IMR-90 (cell line): ENCODE measurements around the gene MRTO4. TPM values are rescaled to one million over a fixed set of nuclear protein-coding genes. Genes with fewer than 3 reads are reported as not detected.

ENCODE experiments used
- ATAC-seq: fragments of 200-7000 bp; cut with Tn5 transposase; 2 replicates; pipeline ENCODE4 v1.9.1; 2020; ENCODE audit warnings: low read depth, mild to moderate bottlenecking, moderate library complexity
- BruUV-seq: library from RNA; stranded (reverse); fragments of 400-500 nt; replicated peaks from 2 replicates; lab custom pipeline; 2021; lab: Mats Ljungman, UMichigan
- CTCF ChIA-PET: fragments of 300-600 bp; formaldehyde crosslinking; extraction: SDS; loops from one replicate; lab custom pipeline; 2021; ENCODE audit warnings: antibody characterized with exemption; lab: Yijun Ruan, JAX
- POLR2A ChIA-PET: fragments of 300-600 bp; sonication (Branson Sonifier 250); formaldehyde crosslinking; loops from one replicate; lab custom pipeline; 2022; ENCODE audit warnings: antibody characterized with exemption; ENCODE audit not compliant: unreplicated experiment; lab: Charles Lee
- DNase-seq: peaks from one replicate; pipeline ENCODE4 v3.0.0; 2013
- H2AFZ ChIP-seq: replicated peaks from 2 replicates; pipeline ENCODE3; 2013; ENCODE audit warnings: low read length, mild to moderate bottlenecking; ENCODE audit not compliant: poor library complexity
- H2AK5ac ChIP-seq: 2 replicates; pipeline ENCODE4 v1.6.1; 2013; ENCODE audit warnings: low read depth, low read length, inconsistent platforms
- H2AK9ac ChIP-seq: replicated peaks from 2 replicates; pipeline ENCODE3; 2013; ENCODE audit warnings: mild to moderate bottlenecking, low read depth, low read length, moderate library complexity; ENCODE audit not compliant: poor library complexity
- H2BK120ac ChIP-seq: 2 replicates; pipeline ENCODE4 v1.6.1; 2013; ENCODE audit warnings: low read depth, low read length, inconsistent platforms
- H2BK15ac ChIP-seq: 3 replicates; pipeline ENCODE4 v1.6.1; 2013; ENCODE audit warnings: low read depth, low read length, inconsistent platforms
- H2BK20ac ChIP-seq: 2 replicates; pipeline ENCODE4 v1.6.1; 2013; ENCODE audit warnings: low read depth, mild to moderate bottlenecking, inconsistent platforms, low read length, moderate library complexity
- H2BK5ac ChIP-seq: 2 replicates; pipeline ENCODE4 v1.6.1; 2013; ENCODE audit warnings: mild to moderate bottlenecking, low read depth, low read length, inconsistent platforms; ENCODE audit not compliant: poor library complexity, severe bottlenecking
- H3K14ac ChIP-seq: replicated peaks from 2 replicates; pipeline ENCODE4 v1.6.1; 2013; ENCODE audit warnings: low read depth, low read length, inconsistent platforms
- H3K18ac ChIP-seq: 2 replicates; pipeline ENCODE4 v1.6.1; 2013; ENCODE audit warnings: low read depth, low read length, control low read depth
- H3K23ac ChIP-seq: 2 replicates; pipeline ENCODE4 v1.6.1; 2013; ENCODE audit warnings: low read depth, low read length, inconsistent platforms
- H3K27ac ChIP-seq: 2 replicates; pipeline ENCODE4 v1.5.1; 2013; ENCODE audit warnings: mild to moderate bottlenecking, control low read depth, low read length; ENCODE audit not compliant: insufficient read depth
- H3K27me3 ChIP-seq: 2 replicates; pipeline ENCODE4 v1.6.1; 2013; ENCODE audit warnings: low read length; ENCODE audit not compliant: control insufficient read depth, insufficient read depth
- H3K36me3 ChIP-seq: 2 replicates; pipeline ENCODE4 v1.6.1; 2013; ENCODE audit warnings: low read length, mixed read lengths; ENCODE audit not compliant: control insufficient read depth, insufficient read depth
- H3K4ac ChIP-seq: 2 replicates; pipeline ENCODE4 v1.6.1; 2013; ENCODE audit warnings: low read depth, low read length, inconsistent platforms
- H3K4me1 ChIP-seq: 2 replicates; pipeline ENCODE4 v1.6.1; 2013; ENCODE audit warnings: low read length, mixed read lengths; ENCODE audit not compliant: control insufficient read depth, insufficient read depth
- H3K4me2 ChIP-seq: 2 replicates; pipeline ENCODE4 v1.6.1; 2013; ENCODE audit warnings: low read depth, mild to moderate bottlenecking, control low read depth, low read length, moderate library complexity
- H3K4me3 ChIP-seq: 2 replicates; pipeline ENCODE4 v1.5.1; 2013; ENCODE audit warnings: low read depth, mild to moderate bottlenecking, control low read depth, low read length, moderate library complexity; ENCODE audit not compliant: insufficient read depth
- H3K56ac ChIP-seq: 2 replicates; pipeline ENCODE4 v1.6.1; 2013; ENCODE audit warnings: low read length, inconsistent platforms; ENCODE audit not compliant: insufficient read depth; ENCODE audit errors: extremely low read depth
- H3K79me1 ChIP-seq, 2 experiments: 2 replicates each; pipeline ENCODE4 v1.6.1; 2013; ENCODE audit warnings: low read length in 2 of 2, inconsistent platforms in 1 of 2, low read depth in 1 of 2
- H3K9ac ChIP-seq: 2 replicates; pipeline ENCODE4 v1.6.1; 2013; ENCODE audit warnings: low read depth, low read length, control low read depth
- H3K9me1 ChIP-seq: 2 replicates; pipeline ENCODE4 v1.6.1; 2013; ENCODE audit warnings: low read length, inconsistent platforms; ENCODE audit not compliant: insufficient read depth
- H3K9me3 ChIP-seq: 2 replicates; pipeline ENCODE4 v1.6.1; 2013; ENCODE audit warnings: low read length; ENCODE audit not compliant: control insufficient read depth, insufficient read depth
- H4K20me1 ChIP-seq: 2 replicates; pipeline ENCODE4 v1.6.1; 2013; ENCODE audit warnings: low read length, inconsistent platforms; ENCODE audit not compliant: insufficient read depth
- H4K5ac ChIP-seq: 2 replicates; pipeline ENCODE4 v1.6.1; 2013; ENCODE audit warnings: mild to moderate bottlenecking, low read depth, low read length, control low read depth
- H4K8ac ChIP-seq, 2 experiments: 2 replicates each; pipeline ENCODE4 v1.6.1; 2013; ENCODE audit warnings: low read depth in 2 of 2, low read length in 2 of 2, control low read depth in 1 of 2, inconsistent platforms in 1 of 2
- H4K91ac ChIP-seq: 2 replicates; pipeline ENCODE4 v1.6.1; 2013; ENCODE audit warnings: low read depth, low read length, inconsistent platforms; ENCODE audit not compliant: insufficient read depth
- BHLHE40 ChIP-seq: fragments of 150-350 bp; IDR thresholded peaks from 2 replicates; pipeline ENCODE4 v1.6.1; 2016; ENCODE audit warnings: mild to moderate bottlenecking, low read depth, low read length
- CEBPB ChIP-seq: IDR thresholded peaks from 2 replicates; pipeline ENCODE4 v1.6.1; 2012; ENCODE audit warnings: low read depth, low read length, improper control_type of control experiment
- CHD1 ChIP-seq: IDR thresholded peaks from 2 replicates; pipeline ENCODE4 v1.6.1; 2012; ENCODE audit warnings: low read depth, low read length, improper control_type of control experiment
- MAFK ChIP-seq: IDR thresholded peaks from 2 replicates; pipeline ENCODE4 v1.6.1; 2012; ENCODE audit warnings: low read depth, low read length, improper control_type of control experiment
- MAZ ChIP-seq: IDR thresholded peaks from 2 replicates; pipeline ENCODE4 v1.6.1; 2012; ENCODE audit warnings: low read depth, mild to moderate bottlenecking, low read length, improper control_type of control experiment, moderate library complexity, borderline replicate concordance
- MXI1 ChIP-seq: IDR thresholded peaks from 2 replicates; pipeline ENCODE4 v1.6.1; 2012; ENCODE audit warnings: low read depth, mild to moderate bottlenecking, low read length, moderate library complexity, borderline replicate concordance
- NFE2L2 ChIP-seq: fragments of 150-350 bp; IDR thresholded peaks from 2 replicates; pipeline ENCODE4 v1.6.1; 2016; ENCODE audit warnings: low read depth, mild to moderate bottlenecking, low read length
- POLR2A ChIP-seq: IDR thresholded peaks from 2 replicates; pipeline ENCODE4 v1.6.1; 2012; ENCODE audit warnings: mild to moderate bottlenecking, low read depth, low read length
- RAD21 ChIP-seq: IDR thresholded peaks from 2 replicates; pipeline ENCODE4 v1.6.1; 2012; ENCODE audit warnings: low read length, improper control_type of control experiment
- RCOR1 ChIP-seq: IDR thresholded peaks from 2 replicates; pipeline ENCODE4 v1.6.1; 2012; ENCODE audit warnings: mild to moderate bottlenecking, low read length, improper control_type of control experiment; ENCODE audit not compliant: insufficient replicate concordance
- SMC3 ChIP-seq: fragments of 150-350 bp; IDR thresholded peaks from 2 replicates; pipeline ENCODE4 v1.6.1; 2016; ENCODE audit warnings: low read depth, mild to moderate bottlenecking, antibody characterized with exemption, low read length, moderate library complexity
- WGBS, 2 experiments: methylation state at CpG; one replicate each; pipeline versions ENCODE4 v1.1.5 to v1.1.7; 2013; ENCODE audit warnings: missing lambda C conversion rate in 2 of 2; ENCODE audit not compliant: insufficient read length in 1 of 2; ENCODE audit errors: extremely low coverage in 2 of 2; 5-methylcytosine and 5-hydroxymethylcytosine counted together
- dilution Hi-C: fragments of 300-500 bp; cut with HindIII; formaldehyde crosslinking; loops from one replicate; pipeline ENCODE4 v1.14.3; 2018; ENCODE audit warnings: low sequenced_read_pairs; ENCODE audit not compliant: unreplicated experiment
- in situ Hi-C: fragments of 300-500 bp; cut with MboI; formaldehyde crosslinking; loops from 3 replicates; pipeline ENCODE4 v1.14.3; 2019; ENCODE audit warnings: low sequenced_read_pairs, inconsistent platforms, mixed read lengths
- intact Hi-C: fragments of 100-400 bp; cut with micrococcal nuclease; formaldehyde crosslinking; loops from 2 replicates; pipeline ENCODE4 v1.10.0; 2022
- polyA plus RNA-seq, 3 experiments: library from polyadenylated mRNA; depleted of rRNA; stranded (reverse); fragments of >200 nt; gene quantifications; 2 replicates each; pipeline ENCODE4 v1.2.3, GENCODE V29; 2012; ENCODE audit warnings: low replicate concordance in 1 of 3
- total RNA-seq: library from RNA; depleted of rRNA; stranded (reverse); fragments of >200 nt; gene quantifications from 2 replicates; pipeline ENCODE4 v1.2.3, GENCODE V29; 2012
- TF ChIP-seq, protein P1 (sequence below): fragments of 150-350 bp; IDR thresholded peaks from 2 replicates; pipeline ENCODE4 v1.6.1; 2016; ENCODE audit warnings: low read depth, mild to moderate bottlenecking, low read length, moderate library complexity, borderline replicate concordance
- TF ChIP-seq, protein P2 (sequence below): fragments of 150-350 bp; IDR thresholded peaks from 2 replicates; pipeline ENCODE4 v1.6.1; 2017; ENCODE audit warnings: mild to moderate bottlenecking, antibody characterized with exemption, low read length, low read depth

The MRTO4 gene
- total and polyA plus RNA-seq, 2 of the 4 experiments (the other 2 are of a cell fraction), result 48.0 to 58.1 TPM

DNA sequence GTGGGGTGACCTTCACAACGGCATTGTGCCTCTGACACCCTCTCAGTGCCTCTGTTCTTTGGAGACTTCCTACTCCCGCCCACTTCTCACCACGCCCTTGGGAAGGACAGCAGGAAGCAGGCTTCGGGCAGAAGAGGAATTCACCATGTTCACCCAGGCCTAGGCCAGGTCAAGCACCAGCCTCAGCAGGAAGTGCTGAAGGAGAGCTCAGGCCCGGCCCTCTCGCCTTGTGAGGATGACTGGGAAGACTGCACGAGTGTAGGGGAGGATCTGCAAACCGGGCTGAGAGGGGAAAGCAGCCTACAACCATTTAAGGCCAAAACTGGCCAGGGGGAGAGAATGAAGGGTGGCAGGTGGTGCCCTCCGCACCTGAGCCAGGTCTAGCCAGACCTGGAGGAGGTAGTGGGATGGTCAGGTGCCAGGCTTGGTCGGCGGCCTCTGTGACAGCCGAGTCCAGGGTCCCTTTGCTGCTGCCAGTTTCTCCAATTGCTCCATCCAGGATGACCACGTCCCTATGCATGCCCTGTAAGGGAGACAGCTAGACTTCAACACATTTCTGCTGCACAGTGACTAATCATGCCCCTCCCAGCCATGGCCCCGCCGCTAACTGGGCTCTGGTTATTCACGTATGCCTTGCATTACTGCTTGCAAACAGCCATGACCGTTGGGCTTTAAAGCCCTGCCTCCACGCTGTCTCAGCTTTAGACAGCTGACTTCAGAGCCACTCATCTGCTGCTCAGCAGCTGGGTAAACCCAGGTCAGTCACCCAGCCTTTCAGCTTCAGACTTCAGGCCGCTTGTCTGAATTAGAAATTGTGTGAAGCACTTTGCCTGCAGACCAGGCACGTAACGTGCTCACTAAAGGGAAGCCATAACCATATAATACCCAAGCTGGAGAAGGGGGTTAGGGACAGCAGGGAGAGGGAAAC is 8.9 kb downstream of the MRTO4 start (continued):
- TF ChIP-seq MAZ, result peak; percentile 44; the same call in 1 of the 2 replicates
- TF ChIP-seq NFE2L2, result no peak
- TF ChIP-seq CEBPB, result peak; percentile 63; the same call in 1 of the 2 replicates

DNA sequence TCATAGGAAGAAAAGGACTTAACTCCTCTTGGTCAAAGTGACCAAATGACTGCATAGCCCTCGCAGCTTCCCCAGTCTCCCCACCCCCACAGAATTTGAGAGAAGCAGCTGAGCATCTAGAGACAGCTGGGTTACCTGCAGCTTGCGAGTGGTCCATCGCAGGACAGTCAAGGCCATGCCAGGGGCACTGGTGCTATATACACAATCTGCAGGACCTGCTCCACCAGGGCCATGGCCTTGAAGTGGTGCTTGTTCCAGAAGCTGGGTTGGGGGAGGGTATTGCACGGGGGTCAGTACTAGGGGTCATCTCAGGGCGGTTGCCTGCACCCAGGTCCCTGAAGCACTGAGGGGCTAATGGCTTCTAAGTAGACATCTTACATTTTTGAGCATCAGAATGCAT is 10.4 kb downstream of the MRTO4 start:
- Histone ChIP-seq H3K27ac (no peak overlapping the region), H2BK120ac (no peak overlapping the region), H4K20me1 (peaks cover 11% of the 10 kb centered on the region; the same call in 1 of the 2 replicates), H2BK20ac (no peak overlapping the region), H2BK15ac (no peak overlapping the region), H2AFZ (peak overlapping the region; percentile 8), H3K4ac (no peak overlapping the region), H3K4me1 (peaks cover 3% of the 10 kb centered on the region; the same call in 1 of the 2 replicates), H2AK9ac (no peak overlapping the region), H3K27me3 (no peaks in the 10 kb centered on the region), H3K4me2 (no peak overlapping the region), H3K56ac (no peak overlapping the region), H3K4me3 (no peak overlapping the region), H4K91ac (no peak overlapping the region), H3K36me3 (peaks cover 26% of the 10 kb centered on the region), H4K8ac (no peak overlapping the region), H2BK5ac (no peak overlapping the region), H2AK5ac (no peak overlapping the region), H3K9me1 (0 out of 2 replicates have a peak, but pooled peaks cover 10% of the 10 kb centered on the region), H3K79me1 (peaks cover 0 to 10% of the 10 kb centered on the region in 2 experiments; a peak in 1 of 4 replicates), H3K14ac (no peak overlapping the region), H3K9me3 (no peaks in the 10 kb centered on the region), H3K23ac (no peak overlapping the region), H3K18ac (no peak overlapping the region), H3K9ac (no peak overlapping the region), H4K5ac (no peak overlapping the region)
- CTCF ChIA-PET, result no interaction called here
- DNase-seq (no peak), ATAC-seq (no peak)
- dilution Hi-C loops (no loop called here), in situ Hi-C loops (no loop called here), intact Hi-C loops (no loop called here)
- no TSS peak for BruUV-seq
- WGBS, 2 experiments, result 100% methylated on average over 1 of the region's 5 CpGs; no CpG with 5 or more reads in 1 of the 2 experiments
- POLR2A ChIA-PET, result no interaction called here
- no peak for TF ChIP-seq CHD1
- no peak for TF ChIP-seq POLR2A
- TF ChIP-seq SMC3, result no peak
- TF ChIP-seq RCOR1, result no peak
- no peak for TF ChIP-seq MXI1
- no peak for TF ChIP-seq MAZ
- no peak for TF ChIP-seq BHLHE40
- TF ChIP-seq MAFK, result no peak
- TF ChIP-seq RAD21, result no peak
- TF ChIP-seq CEBPB, result no peak
- TF ChIP-seq, protein P1, sequence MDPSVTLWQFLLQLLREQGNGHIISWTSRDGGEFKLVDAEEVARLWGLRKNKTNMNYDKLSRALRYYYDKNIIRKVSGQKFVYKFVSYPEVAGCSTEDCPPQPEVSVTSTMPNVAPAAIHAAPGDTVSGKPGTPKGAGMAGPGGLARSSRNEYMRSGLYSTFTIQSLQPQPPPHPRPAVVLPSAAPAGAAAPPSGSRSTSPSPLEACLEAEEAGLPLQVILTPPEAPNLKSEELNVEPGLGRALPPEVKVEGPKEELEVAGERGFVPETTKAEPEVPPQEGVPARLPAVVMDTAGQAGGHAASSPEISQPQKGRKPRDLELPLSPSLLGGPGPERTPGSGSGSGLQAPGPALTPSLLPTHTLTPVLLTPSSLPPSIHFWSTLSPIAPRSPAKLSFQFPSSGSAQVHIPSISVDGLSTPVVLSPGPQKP, result no peak
- TF ChIP-seq, protein P2, sequence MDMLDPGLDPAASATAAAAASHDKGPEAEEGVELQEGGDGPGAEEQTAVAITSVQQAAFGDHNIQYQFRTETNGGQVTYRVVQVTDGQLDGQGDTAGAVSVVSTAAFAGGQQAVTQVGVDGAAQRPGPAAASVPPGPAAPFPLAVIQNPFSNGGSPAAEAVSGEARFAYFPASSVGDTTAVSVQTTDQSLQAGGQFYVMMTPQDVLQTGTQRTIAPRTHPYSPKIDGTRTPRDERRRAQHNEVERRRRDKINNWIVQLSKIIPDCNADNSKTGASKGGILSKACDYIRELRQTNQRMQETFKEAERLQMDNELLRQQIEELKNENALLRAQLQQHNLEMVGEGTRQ, result no peak
